Activated naive CD4-positive, alpha-beta T cell (primary cell): ENCODE results near the gene SPINK5.

ENCODE experiments used
- DNase-seq, 4 experiments: peaks; one replicate each; lab custom pipeline; 2025; lab: John Stamatoyannopoulos, UW

Gene SPINK5

GRCh38 chr5:148179234-148179824 is 115.5 kb downstream of the SPINK5 start:
- DNase-seq: no peak

GRCh38 chr5:148186248-148187003 is 122.6 kb downstream of the SPINK5 start:
- DNase-seq: no peak
